Activated CD4-positive, alpha-beta T cell treated with anti-CD3 and anti-CD28 coated beads, Interleukin-2, amount 50 U/mL, for 24 hours (primary cell): ENCODE measurements around the gene AGPAT2.

Experiments used
- DNase-seq, 2 donors: peaks; one replicate each; pipeline ENCODE4 v3.0.0-alpha.2; 2020; ENCODE audit warnings: low read depth in 1 of 2, low spot score in 1 of 2

The AGPAT2 gene

GRCh38 chr9:136686794-136687711 lies at the start of gene AGPAT2:
TSS of gene AGPAT2 (minus strand) at chr9:136687457. CDS start at chr9:136687357, 100 bp downstream.
- DNase-seq: peak; percentile 26 to 49

- no peak for DNase-seq
Measured at GRCh38 chr9:136735812-136736480, 48.7 kb upstream of the AGPAT2 start.

GRCh38 chr9:136734837-136735496 lies 47.7 kb upstream of the AGPAT2 start:
- DNase-seq: no peak

GRCh38 chr9:136733611-136734010 lies 46.4 kb upstream of the AGPAT2 start:
- DNase-seq: no peak

GRCh38 chr9:136732444-136733178 lies 45.4 kb upstream of the AGPAT2 start:
- DNase-seq: no peak

- no peak for DNase-seq
Measured at GRCh38 chr9:136729926-136730325, 42.7 kb upstream of the AGPAT2 start.

- DNase-seq: no peak
Measured at GRCh38 chr9:136729144-136729543, 41.9 kb upstream of the AGPAT2 start.

GRCh38 chr9:136728548-136729123 lies 41.4 kb upstream of the AGPAT2 start:
- no peak for DNase-seq

GRCh38 chr9:136728080-136728547 lies 40.9 kb upstream of the AGPAT2 start:
- DNase-seq: peak; percentile 88 to 92

- DNase-seq: no peak
Measured at GRCh38 chr9:136726631-136727191, 39.5 kb upstream of the AGPAT2 start.

- no peak for DNase-seq
Measured at GRCh38 chr9:136726118-136726517, 38.9 kb upstream of the AGPAT2 start.

GRCh38 chr9:136725612-136726011 lies 38.4 kb upstream of the AGPAT2 start:
- DNase-seq: no peak

- no peak for DNase-seq
Measured at GRCh38 chr9:136724772-136725171, 37.5 kb upstream of the AGPAT2 start.

GRCh38 chr9:136723989-136724388 lies 36.7 kb upstream of the AGPAT2 start:
- no peak for DNase-seq

- DNase-seq: no peak
Measured at GRCh38 chr9:136723362-136723976, 36.2 kb upstream of the AGPAT2 start.

GRCh38 chr9:136722969-136723356 lies 35.7 kb upstream of the AGPAT2 start:
- no peak for DNase-seq

- no peak for DNase-seq
Measured at GRCh38 chr9:136722093-136722968, 35.1 kb upstream of the AGPAT2 start.

GRCh38 chr9:136721339-136722092 lies 34.3 kb upstream of the AGPAT2 start:
- DNase-seq: no peak
